ENCODE measurements around the gene ADGRB3.
"Not testable (repeated sequence)": the region's sequence is repeated elsewhere in the genome, so short reads cannot be mapped to it uniquely, and the experiment has no call there.

- TF ChIP-seq EZH2phosphoT487 (IDR thresholded peaks at IDR 0.05; ENCODE audit: insufficient read depth, low read depth); EZH2 (IDR thresholded peaks at IDR 0.05; ENCODE audit: insufficient read depth, poor library complexity, severe bottlenecking): not testable (repeated sequence)
Observed at GRCh38 chr6:69121461-69122406, 486.7 kb downstream of the ADGRB3 start.
